Ishikawa (cell line): ENCODE results near the gene PRKAR1A.

Source experiments
- CEBPB ChIP-seq: IDR thresholded peaks from 2 replicates; pipeline ENCODE4 v1.6.1; 2012
- EGR1 ChIP-seq: IDR thresholded peaks from 2 replicates; pipeline ENCODE4 v1.6.1; 2012
- EP300 ChIP-seq: IDR thresholded peaks from 2 replicates; pipeline ENCODE4 v1.6.1; 2012; ENCODE audit warnings: borderline replicate concordance
- RAD21 ChIP-seq: IDR thresholded peaks from 2 replicates; pipeline ENCODE4 v1.6.1; 2012; ENCODE audit warnings: low read depth
- TAF1 ChIP-seq: IDR thresholded peaks from 2 replicates; pipeline ENCODE4 v1.6.1; 2012; ENCODE audit warnings: low read depth, mild to moderate bottlenecking
- TCF12 ChIP-seq: IDR thresholded peaks from 2 replicates; pipeline ENCODE4 v1.6.1; 2012; ENCODE audit warnings: low read depth
- TEAD4 ChIP-seq: IDR thresholded peaks from 2 replicates; pipeline ENCODE4 v1.6.1; 2012
- ZBTB7A ChIP-seq: IDR thresholded peaks from 2 replicates; pipeline ENCODE4 v1.6.1; 2012; ENCODE audit warnings: low read depth
- TF ChIP-seq, protein P1 (sequence below): IDR thresholded peaks from 2 replicates; pipeline ENCODE4 v1.6.1; 2012

The PRKAR1A gene

GRCh38 chr17:68599552-68600066 lies 87.4 kb downstream of the PRKAR1A start:
- no peak for TF ChIP-seq TCF12
- no peak for TF ChIP-seq EGR1
- no peak for TF ChIP-seq ZBTB7A
- TF ChIP-seq, protein P1, sequence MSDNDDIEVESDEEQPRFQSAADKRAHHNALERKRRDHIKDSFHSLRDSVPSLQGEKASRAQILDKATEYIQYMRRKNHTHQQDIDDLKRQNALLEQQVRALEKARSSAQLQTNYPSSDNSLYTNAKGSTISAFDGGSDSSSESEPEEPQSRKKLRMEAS = no peak
- no peak for TF ChIP-seq TEAD4
- TF ChIP-seq CEBPB = no peak
- no peak for TF ChIP-seq TAF1

- TF ChIP-seq RAD21 (peak; percentile 45; the same call in 1 of the 2 replicates), CEBPB (no peak), EP300 (no peak), EGR1 (no peak), ZBTB7A (peak; percentile 38; the same call in 1 of the 2 replicates)
Measured at GRCh38 chr17:68600067-68600930, 88.1 kb downstream of the PRKAR1A start.
